GM23338 (cell line): ENCODE measurements around the gene ACAT2. TPM values are rescaled to one million over a fixed set of nuclear protein-coding genes. Genes with fewer than 3 reads are reported as not detected.

Experiments used
- ATAC-seq: fragments of 200-7000 bp; cut with Tn5 transposase; 3 replicates; pipeline ENCODE4 v1.9.1; 2020
- DNase-seq: peaks from one replicate; pipeline ENCODE4 v3.0.0-alpha.2; 2015; ENCODE audit warnings: low spot score
- H2AFZ ChIP-seq: fragments of 200-600 bp; sonication (generic); 2 replicates; pipeline ENCODE4 v1.8.0; 2016; ENCODE audit warnings: antibody characterized with exemption, mild to moderate bottlenecking, moderate library complexity
- H3F3A ChIP-seq: fragments of 200-600 bp; sonication (generic); replicated peaks from 2 replicates; pipeline ENCODE4 v1.8.0; 2017; ENCODE audit warnings: antibody characterized with exemption, mixed run types, low read depth
- H3K27ac ChIP-seq: fragments of 200-600 bp; sonication (generic); 2 replicates; pipeline ENCODE4 v1.6.1; 2016; ENCODE audit warnings: low read depth
- H3K27me3 ChIP-seq: fragments of 200-600 bp; sonication (generic); 2 replicates; pipeline ENCODE4 v1.8.0; 2016; ENCODE audit warnings: mild to moderate bottlenecking, mixed run types, moderate library complexity; ENCODE audit not compliant: insufficient read depth
- H3K36me3 ChIP-seq: fragments of 200-600 bp; sonication (generic); 2 replicates; pipeline ENCODE4 v1.8.0; 2016; ENCODE audit warnings: mild to moderate bottlenecking; ENCODE audit not compliant: insufficient read depth
- H3K4me1 ChIP-seq: fragments of 200-600 bp; sonication (generic); 2 replicates; pipeline ENCODE4 v1.8.0; 2016; ENCODE audit warnings: mild to moderate bottlenecking, moderate library complexity; ENCODE audit not compliant: insufficient read depth
- H3K4me2 ChIP-seq: fragments of 200-600 bp; sonication (generic); 2 replicates; pipeline ENCODE4 v1.7.1; 2017; ENCODE audit warnings: mixed run types
- H3K4me3 ChIP-seq: fragments of 200-600 bp; sonication (generic); 2 replicates; pipeline ENCODE4 v1.6.1; 2016; ENCODE audit warnings: mixed run types
- H3K79me2 ChIP-seq: fragments of 200-600 bp; sonication (generic); replicated peaks from 2 replicates; pipeline ENCODE4 v1.8.0; 2017; ENCODE audit warnings: mild to moderate bottlenecking; ENCODE audit not compliant: insufficient read depth
- H3K9me2 ChIP-seq: fragments of 200-600 bp; sonication (generic); 2 replicates; pipeline ENCODE4 v1.8.0; 2017; ENCODE audit not compliant: insufficient read depth
- H4K20me1 ChIP-seq: fragments of 200-600 bp; sonication (generic); replicated peaks from 2 replicates; pipeline ENCODE4 v1.8.0; 2017; ENCODE audit warnings: mild to moderate bottlenecking; ENCODE audit not compliant: insufficient read depth
- H3K27ac Mint-ChIP-seq: 2 replicates; pipeline ENCODE4 v1.8.0; 2020; ENCODE audit warnings: inconsistent platforms, mild to moderate bottlenecking, moderate library complexity, mixed read lengths
- H3K27me3 Mint-ChIP-seq: 3 replicates; pipeline ENCODE4 v1.8.0; 2022; ENCODE audit warnings: low read depth, mild to moderate bottlenecking, moderate library complexity, mixed read lengths, inconsistent platforms; ENCODE audit not compliant: insufficient read depth, poor library complexity
- H3K36me3 Mint-ChIP-seq: 3 replicates; pipeline ENCODE4 v1.8.0; 2021; ENCODE audit warnings: low read depth, mild to moderate bottlenecking, inconsistent platforms, moderate library complexity, mixed read lengths
- H3K4me1 Mint-ChIP-seq: 3 replicates; pipeline ENCODE4 v1.8.0; 2020; ENCODE audit warnings: mild to moderate bottlenecking, inconsistent platforms, mixed read lengths
- H3K4me3 Mint-ChIP-seq: 3 replicates; pipeline ENCODE4 v1.8.0; 2021; ENCODE audit warnings: moderate library complexity, mild to moderate bottlenecking, inconsistent platforms, mixed read lengths
- H3K9me3 Mint-ChIP-seq: 3 replicates; pipeline ENCODE4 v1.8.0; 2020; ENCODE audit warnings: moderate library complexity, mild to moderate bottlenecking, inconsistent platforms, mixed read lengths
- CTCF ChIP-seq, 2 experiments: fragments of 200-600 bp in 1 of 2; sonication (generic) in 1 of 2; conservative IDR thresholded peaks; 2 replicates each; pipeline versions ENCODE4 v1.5.1 to v1.6.1; 2016 to 2017; ENCODE audit warnings: antibody characterized with exemption in 2 of 2, low read depth in 2 of 2, mild to moderate bottlenecking in 2 of 2, moderate library complexity in 1 of 2
- STAT1 ChIP-seq: IDR thresholded peaks from one replicate; pipeline ENCODE4 v1.6.1; 2016; ENCODE audit warnings: antibody characterized with exemption; ENCODE audit not compliant: unreplicated experiment
- ZNF114 ChIP-seq: fragments of 250-450 bp; sonication (Bioruptor Pico); IDR thresholded peaks from 2 replicates; pipeline ENCODE4 v1.5.0; 2020; ENCODE audit warnings: mild to moderate bottlenecking, moderate library complexity
- polyA plus RNA-seq: library from polyadenylated mRNA; unstranded; fragments of >200 nt; fragmentation: Nextera tagmentation; extraction: Ambion mirVana; gene quantifications from 2 replicates; pipeline ENCODE4 v1.2.1, GENCODE V29; 2016
- total RNA-seq: library from RNA; depleted of rRNA; stranded (reverse); fragments of >200 nt; shearing (Covaris generic); gene quantifications from 2 replicates; pipeline ENCODE4 v1.2.3, GENCODE V29; 2014
- TF ChIP-seq, protein P1 (sequence below): IDR thresholded peaks from one replicate; pipeline ENCODE4 v1.6.1; 2018; ENCODE audit warnings: antibody characterized with exemption; ENCODE audit not compliant: unreplicated experiment
- TF ChIP-seq, protein P2 (sequence below): fragments of 250-450 bp; sonication (Bioruptor Pico); IDR thresholded peaks from 2 replicates; pipeline ENCODE4 v1.5.0; 2020; ENCODE audit warnings: mild to moderate bottlenecking, moderate library complexity

Gene ACAT2
- total and polyA plus RNA-seq, 2 experiments from 2014 or later, result 108 to 151 TPM

GRCh38 chr6:159801935-159802334 lies 40.1 kb downstream of the ACAT2 start:
- Histone ChIP-seq H3K9me2 (no peaks in the 10 kb centered on the region), H3F3A (0 out of 2 replicates have a peak, but pooled peaks cover 10% of the 10 kb centered on the region), H4K20me1 (no peaks in the 10 kb centered on the region), H2AFZ (no peak overlapping the region), H3K4me2 (no peak overlapping the region), H3K36me3 (peaks cover 17% of the 10 kb centered on the region), H3K4me1 (no peaks in the 10 kb centered on the region), H3K4me3 (no peak overlapping the region), H3K27ac (no peak overlapping the region; the same call in 1 of the 2 replicates), H3K79me2 (no peaks in the 10 kb centered on the region; the same call in 1 of the 2 replicates), H3K27me3 (no peaks in the 10 kb centered on the region)
- no peak overlapping the region for H3K27ac Mint-ChIP-seq
- TF ChIP-seq ZNF114 (CRISPR knock-in tag) (no peak), CTCF (conservative IDR thresholded peaks at IDR 0.05; ENCODE audit: low read depth in 2 of 2) (no peak), STAT1 (no peak)
- TF ChIP-seq, protein P1, sequence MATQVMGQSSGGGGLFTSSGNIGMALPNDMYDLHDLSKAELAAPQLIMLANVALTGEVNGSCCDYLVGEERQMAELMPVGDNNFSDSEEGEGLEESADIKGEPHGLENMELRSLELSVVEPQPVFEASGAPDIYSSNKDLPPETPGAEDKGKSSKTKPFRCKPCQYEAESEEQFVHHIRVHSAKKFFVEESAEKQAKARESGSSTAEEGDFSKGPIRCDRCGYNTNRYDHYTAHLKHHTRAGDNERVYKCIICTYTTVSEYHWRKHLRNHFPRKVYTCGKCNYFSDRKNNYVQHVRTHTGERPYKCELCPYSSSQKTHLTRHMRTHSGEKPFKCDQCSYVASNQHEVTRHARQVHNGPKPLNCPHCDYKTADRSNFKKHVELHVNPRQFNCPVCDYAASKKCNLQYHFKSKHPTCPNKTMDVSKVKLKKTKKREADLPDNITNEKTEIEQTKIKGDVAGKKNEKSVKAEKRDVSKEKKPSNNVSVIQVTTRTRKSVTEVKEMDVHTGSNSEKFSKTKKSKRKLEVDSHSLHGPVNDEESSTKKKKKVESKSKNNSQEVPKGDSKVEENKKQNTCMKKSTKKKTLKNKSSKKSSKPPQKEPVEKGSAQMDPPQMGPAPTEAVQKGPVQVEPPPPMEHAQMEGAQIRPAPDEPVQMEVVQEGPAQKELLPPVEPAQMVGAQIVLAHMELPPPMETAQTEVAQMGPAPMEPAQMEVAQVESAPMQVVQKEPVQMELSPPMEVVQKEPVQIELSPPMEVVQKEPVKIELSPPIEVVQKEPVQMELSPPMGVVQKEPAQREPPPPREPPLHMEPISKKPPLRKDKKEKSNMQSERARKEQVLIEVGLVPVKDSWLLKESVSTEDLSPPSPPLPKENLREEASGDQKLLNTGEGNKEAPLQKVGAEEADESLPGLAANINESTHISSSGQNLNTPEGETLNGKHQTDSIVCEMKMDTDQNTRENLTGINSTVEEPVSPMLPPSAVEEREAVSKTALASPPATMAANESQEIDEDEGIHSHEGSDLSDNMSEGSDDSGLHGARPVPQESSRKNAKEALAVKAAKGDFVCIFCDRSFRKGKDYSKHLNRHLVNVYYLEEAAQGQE, result no peak
- TF ChIP-seq, protein P2, sequence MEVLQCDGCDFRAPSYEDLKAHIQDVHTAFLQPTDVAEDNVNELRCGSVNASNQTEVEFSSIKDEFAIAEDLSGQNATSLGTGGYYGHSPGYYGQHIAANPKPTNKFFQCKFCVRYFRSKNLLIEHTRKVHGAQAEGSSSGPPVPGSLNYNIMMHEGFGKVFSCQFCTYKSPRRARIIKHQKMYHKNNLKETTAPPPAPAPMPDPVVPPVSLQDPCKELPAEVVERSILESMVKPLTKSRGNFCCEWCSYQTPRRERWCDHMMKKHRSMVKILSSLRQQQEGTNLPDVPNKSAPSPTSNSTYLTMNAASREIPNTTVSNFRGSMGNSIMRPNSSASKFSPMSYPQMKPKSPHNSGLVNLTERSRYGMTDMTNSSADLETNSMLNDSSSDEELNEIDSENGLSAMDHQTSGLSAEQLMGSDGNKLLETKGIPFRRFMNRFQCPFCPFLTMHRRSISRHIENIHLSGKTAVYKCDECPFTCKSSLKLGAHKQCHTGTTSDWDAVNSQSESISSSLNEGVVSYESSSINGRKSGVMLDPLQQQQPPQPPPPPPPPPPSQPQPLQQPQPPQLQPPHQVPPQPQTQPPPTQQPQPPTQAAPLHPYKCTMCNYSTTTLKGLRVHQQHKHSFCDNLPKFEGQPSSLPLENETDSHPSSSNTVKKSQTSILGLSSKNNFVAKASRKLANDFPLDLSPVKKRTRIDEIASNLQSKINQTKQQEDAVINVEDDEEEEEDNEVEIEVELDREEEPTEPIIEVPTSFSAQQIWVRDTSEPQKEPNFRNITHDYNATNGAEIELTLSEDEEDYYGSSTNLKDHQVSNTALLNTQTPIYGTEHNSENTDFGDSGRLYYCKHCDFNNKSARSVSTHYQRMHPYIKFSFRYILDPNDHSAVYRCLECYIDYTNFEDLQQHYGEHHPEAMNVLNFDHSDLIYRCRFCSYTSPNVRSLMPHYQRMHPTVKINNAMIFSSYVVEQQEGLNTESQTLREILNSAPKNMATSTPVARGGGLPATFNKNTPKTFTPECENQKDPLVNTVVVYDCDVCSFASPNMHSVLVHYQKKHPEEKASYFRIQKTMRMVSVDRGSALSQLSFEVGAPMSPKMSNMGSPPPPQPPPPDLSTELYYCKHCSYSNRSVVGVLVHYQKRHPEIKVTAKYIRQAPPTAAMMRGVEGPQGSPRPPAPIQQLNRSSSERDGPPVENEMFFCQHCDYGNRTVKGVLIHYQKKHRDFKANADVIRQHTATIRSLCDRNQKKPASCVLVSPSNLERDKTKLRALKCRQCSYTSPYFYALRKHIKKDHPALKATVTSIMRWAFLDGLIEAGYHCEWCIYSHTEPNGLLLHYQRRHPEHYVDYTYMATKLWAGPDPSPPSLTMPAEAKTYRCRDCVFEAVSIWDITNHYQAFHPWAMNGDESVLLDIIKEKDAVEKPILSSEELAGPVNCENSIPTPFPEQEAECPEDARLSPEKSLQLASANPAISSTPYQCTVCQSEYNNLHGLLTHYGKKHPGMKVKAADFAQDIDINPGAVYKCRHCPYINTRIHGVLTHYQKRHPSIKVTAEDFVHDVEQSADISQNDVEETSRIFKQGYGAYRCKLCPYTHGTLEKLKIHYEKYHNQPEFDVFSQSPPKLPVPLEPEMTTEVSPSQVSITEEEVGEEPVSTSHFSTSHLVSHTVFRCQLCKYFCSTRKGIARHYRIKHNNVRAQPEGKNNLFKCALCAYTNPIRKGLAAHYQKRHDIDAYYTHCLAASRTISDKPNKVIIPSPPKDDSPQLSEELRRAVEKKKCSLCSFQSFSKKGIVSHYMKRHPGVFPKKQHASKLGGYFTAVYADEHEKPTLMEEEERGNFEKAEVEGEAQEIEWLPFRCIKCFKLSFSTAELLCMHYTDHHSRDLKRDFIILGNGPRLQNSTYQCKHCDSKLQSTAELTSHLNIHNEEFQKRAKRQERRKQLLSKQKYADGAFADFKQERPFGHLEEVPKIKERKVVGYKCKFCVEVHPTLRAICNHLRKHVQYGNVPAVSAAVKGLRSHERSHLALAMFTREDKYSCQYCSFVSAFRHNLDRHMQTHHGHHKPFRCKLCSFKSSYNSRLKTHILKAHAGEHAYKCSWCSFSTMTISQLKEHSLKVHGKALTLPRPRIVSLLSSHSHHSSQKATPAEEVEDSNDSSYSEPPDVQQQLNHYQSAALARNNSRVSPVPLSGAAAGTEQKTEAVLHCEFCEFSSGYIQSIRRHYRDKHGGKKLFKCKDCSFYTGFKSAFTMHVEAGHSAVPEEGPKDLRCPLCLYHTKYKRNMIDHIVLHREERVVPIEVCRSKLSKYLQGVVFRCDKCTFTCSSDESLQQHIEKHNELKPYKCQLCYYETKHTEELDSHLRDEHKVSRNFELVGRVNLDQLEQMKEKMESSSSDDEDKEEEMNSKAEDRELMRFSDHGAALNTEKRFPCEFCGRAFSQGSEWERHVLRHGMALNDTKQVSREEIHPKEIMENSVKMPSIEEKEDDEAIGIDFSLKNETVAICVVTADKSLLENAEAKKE (CRISPR knock-in tag), result no peak
- no peaks in the 10 kb centered on the region for H3K9me3 Mint-ChIP-seq
- ATAC-seq (no peak), DNase-seq (no peak)
- H3K36me3 Mint-ChIP-seq, result peaks cover 22% of the 10 kb centered on the region
- 0 out of 3 replicates have a peak, but pooled peaks cover 2% of the 10 kb centered on the region for H3K4me1 Mint-ChIP-seq
- no peak overlapping the region for H3K4me3 Mint-ChIP-seq
- peaks cover 9% of the 10 kb centered on the region for H3K27me3 Mint-ChIP-seq
